Ishikawa (cell line): ENCODE results near the gene GPC6.

Experiments used
- CEBPB ChIP-seq: IDR thresholded peaks from 2 replicates; pipeline ENCODE4 v1.6.1; 2012
- CREB1 ChIP-seq: IDR thresholded peaks from 2 replicates; pipeline ENCODE4 v1.6.1; 2012; ENCODE audit warnings: low read depth
- EGR1 ChIP-seq: IDR thresholded peaks from 2 replicates; pipeline ENCODE4 v1.6.1; 2012
- EP300 ChIP-seq: IDR thresholded peaks from 2 replicates; pipeline ENCODE4 v1.6.1; 2012; ENCODE audit warnings: borderline replicate concordance
- FOXM1 ChIP-seq: IDR thresholded peaks from 2 replicates; pipeline ENCODE4 v1.6.1; 2012; ENCODE audit warnings: low read depth, borderline replicate concordance
- NFIC ChIP-seq: IDR thresholded peaks from 2 replicates; pipeline ENCODE4 v1.6.1; 2012
- RAD21 ChIP-seq: IDR thresholded peaks from 2 replicates; pipeline ENCODE4 v1.6.1; 2012; ENCODE audit warnings: low read depth
- TAF1 ChIP-seq: IDR thresholded peaks from 2 replicates; pipeline ENCODE4 v1.6.1; 2012; ENCODE audit warnings: low read depth, mild to moderate bottlenecking
- TCF12 ChIP-seq: IDR thresholded peaks from 2 replicates; pipeline ENCODE4 v1.6.1; 2012; ENCODE audit warnings: low read depth
- TEAD4 ChIP-seq: IDR thresholded peaks from 2 replicates; pipeline ENCODE4 v1.6.1; 2012
- YY1 ChIP-seq: IDR thresholded peaks from 2 replicates; pipeline ENCODE4 v1.6.1; 2012; ENCODE audit warnings: low read depth
- ZBTB7A ChIP-seq: IDR thresholded peaks from 2 replicates; pipeline ENCODE4 v1.6.1; 2012; ENCODE audit warnings: low read depth
- TF ChIP-seq, protein P1 (sequence below): IDR thresholded peaks from 2 replicates; pipeline ENCODE4 v1.6.1; 2012
- TF ChIP-seq, protein P2 (sequence below): IDR thresholded peaks from 2 replicates; pipeline ENCODE4 v1.6.1; 2012; ENCODE audit warnings: low read depth, mild to moderate bottlenecking
- TF ChIP-seq, protein P3 (sequence below): IDR thresholded peaks from 2 replicates; pipeline ENCODE4 v1.6.1; 2012

The GPC6 gene

DNA sequence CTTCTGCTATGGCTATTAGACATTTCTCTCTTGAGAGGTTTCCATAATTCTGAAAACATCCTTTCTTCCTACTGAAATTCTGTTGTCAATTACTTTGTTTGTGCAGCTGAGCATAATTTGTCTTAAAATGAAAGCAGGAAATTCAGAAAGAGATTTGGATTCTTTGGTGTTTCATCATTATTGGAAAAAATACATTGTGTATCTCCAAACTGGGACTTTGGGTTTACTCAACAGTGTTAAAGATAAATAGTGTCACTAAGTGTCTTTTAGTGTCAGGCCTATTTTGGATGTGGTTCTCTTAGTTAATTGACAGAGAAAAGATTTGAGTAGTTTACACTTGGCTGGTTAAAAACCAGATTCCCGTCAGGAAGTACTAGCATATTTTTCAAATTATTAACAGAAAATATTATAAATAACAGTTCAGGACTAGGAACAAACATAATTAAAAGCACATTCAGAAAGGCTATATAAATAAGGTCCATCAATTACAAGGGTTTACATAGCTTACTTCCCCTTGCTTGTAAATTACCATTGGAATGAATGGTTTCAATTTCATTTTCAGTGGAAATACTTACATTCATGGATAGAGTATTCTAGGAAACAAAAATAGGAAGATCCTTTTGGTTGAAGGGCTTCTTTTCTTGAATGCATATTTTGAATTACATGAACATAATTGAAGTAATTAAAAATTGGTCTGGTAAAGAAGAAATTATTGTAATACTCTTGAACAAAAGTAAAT lies 483.1 kb downstream of the GPC6 start:
- no peak for TF ChIP-seq FOXM1
- TF ChIP-seq, protein P1, sequence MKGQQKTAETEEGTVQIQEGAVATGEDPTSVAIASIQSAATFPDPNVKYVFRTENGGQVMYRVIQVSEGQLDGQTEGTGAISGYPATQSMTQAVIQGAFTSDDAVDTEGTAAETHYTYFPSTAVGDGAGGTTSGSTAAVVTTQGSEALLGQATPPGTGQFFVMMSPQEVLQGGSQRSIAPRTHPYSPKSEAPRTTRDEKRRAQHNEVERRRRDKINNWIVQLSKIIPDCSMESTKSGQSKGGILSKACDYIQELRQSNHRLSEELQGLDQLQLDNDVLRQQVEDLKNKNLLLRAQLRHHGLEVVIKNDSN = no peak
- TF ChIP-seq TAF1 = no peak
- TF ChIP-seq EP300 = no peak
- TF ChIP-seq ZBTB7A = no peak
- TF ChIP-seq, protein P2, sequence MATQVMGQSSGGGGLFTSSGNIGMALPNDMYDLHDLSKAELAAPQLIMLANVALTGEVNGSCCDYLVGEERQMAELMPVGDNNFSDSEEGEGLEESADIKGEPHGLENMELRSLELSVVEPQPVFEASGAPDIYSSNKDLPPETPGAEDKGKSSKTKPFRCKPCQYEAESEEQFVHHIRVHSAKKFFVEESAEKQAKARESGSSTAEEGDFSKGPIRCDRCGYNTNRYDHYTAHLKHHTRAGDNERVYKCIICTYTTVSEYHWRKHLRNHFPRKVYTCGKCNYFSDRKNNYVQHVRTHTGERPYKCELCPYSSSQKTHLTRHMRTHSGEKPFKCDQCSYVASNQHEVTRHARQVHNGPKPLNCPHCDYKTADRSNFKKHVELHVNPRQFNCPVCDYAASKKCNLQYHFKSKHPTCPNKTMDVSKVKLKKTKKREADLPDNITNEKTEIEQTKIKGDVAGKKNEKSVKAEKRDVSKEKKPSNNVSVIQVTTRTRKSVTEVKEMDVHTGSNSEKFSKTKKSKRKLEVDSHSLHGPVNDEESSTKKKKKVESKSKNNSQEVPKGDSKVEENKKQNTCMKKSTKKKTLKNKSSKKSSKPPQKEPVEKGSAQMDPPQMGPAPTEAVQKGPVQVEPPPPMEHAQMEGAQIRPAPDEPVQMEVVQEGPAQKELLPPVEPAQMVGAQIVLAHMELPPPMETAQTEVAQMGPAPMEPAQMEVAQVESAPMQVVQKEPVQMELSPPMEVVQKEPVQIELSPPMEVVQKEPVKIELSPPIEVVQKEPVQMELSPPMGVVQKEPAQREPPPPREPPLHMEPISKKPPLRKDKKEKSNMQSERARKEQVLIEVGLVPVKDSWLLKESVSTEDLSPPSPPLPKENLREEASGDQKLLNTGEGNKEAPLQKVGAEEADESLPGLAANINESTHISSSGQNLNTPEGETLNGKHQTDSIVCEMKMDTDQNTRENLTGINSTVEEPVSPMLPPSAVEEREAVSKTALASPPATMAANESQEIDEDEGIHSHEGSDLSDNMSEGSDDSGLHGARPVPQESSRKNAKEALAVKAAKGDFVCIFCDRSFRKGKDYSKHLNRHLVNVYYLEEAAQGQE = no peak
- TF ChIP-seq TCF12 = no peak
- no peak for TF ChIP-seq YY1
- no peak for TF ChIP-seq CREB1
- no peak for TF ChIP-seq EGR1
- TF ChIP-seq, protein P3, sequence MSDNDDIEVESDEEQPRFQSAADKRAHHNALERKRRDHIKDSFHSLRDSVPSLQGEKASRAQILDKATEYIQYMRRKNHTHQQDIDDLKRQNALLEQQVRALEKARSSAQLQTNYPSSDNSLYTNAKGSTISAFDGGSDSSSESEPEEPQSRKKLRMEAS = no peak
- TF ChIP-seq TEAD4 = no peak

DNA sequence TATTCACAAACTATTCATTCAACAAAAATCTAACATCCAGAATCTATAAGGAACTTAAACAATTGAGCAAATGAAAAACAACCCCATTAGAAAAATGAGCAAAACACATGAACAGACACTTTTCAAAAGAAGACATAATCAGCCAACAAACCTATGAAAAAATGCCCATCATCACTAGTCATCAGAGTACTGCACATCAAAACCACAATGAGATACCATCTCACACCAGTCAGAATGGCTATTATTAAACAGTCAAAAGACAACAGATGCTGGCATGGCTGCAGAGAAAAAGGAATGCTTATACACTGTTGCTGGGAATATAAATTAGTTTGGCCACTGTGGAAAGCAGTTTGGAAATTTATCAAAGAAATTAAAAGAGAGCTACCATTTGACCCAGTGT lies 487.6 kb downstream of the GPC6 start:
- TF ChIP-seq TAF1 = no peak
- TF ChIP-seq FOXM1 = no peak
- TF ChIP-seq YY1 = no peak
- no peak for TF ChIP-seq EP300
- no peak for TF ChIP-seq CEBPB
- TF ChIP-seq, protein P1 = no peak
- TF ChIP-seq, protein P3 = no peak
- no peak for TF ChIP-seq NFIC
- TF ChIP-seq, protein P2 = no peak
- no peak for TF ChIP-seq ZBTB7A
- no peak for TF ChIP-seq TEAD4
- no peak for TF ChIP-seq EGR1
- TF ChIP-seq TCF12 = no peak
- TF ChIP-seq CREB1 = no peak
- TF ChIP-seq RAD21 = no peak

DNA sequence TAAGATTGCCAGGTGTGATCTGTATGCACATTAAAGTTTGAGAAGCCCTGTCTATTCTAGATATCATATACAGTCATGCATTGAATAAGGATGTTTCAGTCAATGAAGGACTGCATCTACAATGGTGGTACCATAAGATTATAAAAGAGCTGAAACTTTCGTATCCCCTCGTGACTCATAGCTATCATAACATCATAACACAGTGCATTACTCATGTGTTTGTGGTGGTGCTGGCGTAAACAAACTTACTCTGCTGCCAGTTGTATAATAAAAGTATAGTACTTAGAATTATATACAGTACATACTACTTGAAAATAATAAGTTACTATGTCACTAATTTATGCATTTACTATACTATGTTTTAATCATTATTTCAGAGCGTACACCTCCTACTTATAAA lies 489.3 kb downstream of the GPC6 start:
- no peak for TF ChIP-seq CREB1
- TF ChIP-seq YY1 = no peak
- TF ChIP-seq TEAD4 = no peak

DNA sequence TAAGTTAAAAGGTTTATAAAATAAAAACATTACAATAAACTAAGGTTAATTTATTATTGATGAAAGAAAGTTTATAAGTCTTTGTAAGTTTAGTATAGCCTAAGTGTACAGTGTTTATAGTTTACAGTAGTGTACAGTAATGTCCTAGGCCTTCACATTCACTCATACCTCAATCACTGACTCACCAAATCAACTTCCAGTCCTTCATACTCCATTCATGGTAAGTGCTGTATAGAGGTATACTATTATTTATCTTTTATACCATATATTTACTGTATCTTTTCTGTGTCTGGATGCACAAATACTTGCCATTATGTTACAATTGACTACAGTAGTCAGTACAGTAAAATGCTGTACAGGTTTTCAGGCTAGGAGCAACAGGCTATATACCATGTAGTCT lies 490.0 kb downstream of the GPC6 start:
- TF ChIP-seq TAF1 (no peak), EGR1 (no peak), CEBPB (no peak), EP300 (no peak), TEAD4 (no peak), YY1 (no peak), TCF12 (no peak), RAD21 (no peak), CREB1 (no peak), FOXM1 (no peak), NFIC (no peak), ZBTB7A (no peak)
- TF ChIP-seq, protein P3 = no peak
- TF ChIP-seq, protein P2 = no peak
- TF ChIP-seq, protein P1 = no peak
